HG03103 (cell line): ENCODE measurements around the gene ZNRD2.
"Not testable (repeated sequence)": the region's sequence is repeated elsewhere in the genome, so short reads cannot be mapped to it uniquely, and the experiment has no call there.

Source experiments
- ATAC-seq: cut with Tn5 transposase; IDR thresholded peaks from one replicate; pipeline ENCODE4 v1.9.1; 2021; ENCODE audit warnings: low read depth; ENCODE audit not compliant: unreplicated experiment

The ZNRD2 gene

GRCh38 chr11:65554057-65554818 lies 16.0 kb upstream of the ZNRD2 start:
- ATAC-seq, result no peak

- no peak for ATAC-seq
These were observed 15.3 kb upstream of the ZNRD2 start for GRCh38 chr11:65554842-65555430.

- no peak for ATAC-seq
These were observed 14.5 kb upstream of the ZNRD2 start for GRCh38 chr11:65555693-65556231.

- ATAC-seq, result no peak
These were observed 13.6 kb upstream of the ZNRD2 start for GRCh38 chr11:65556470-65557279.

GRCh38 chr11:65557280-65558001 lies 12.8 kb upstream of the ZNRD2 start:
- no peak for ATAC-seq

GRCh38 chr11:65558002-65558929 lies 12.0 kb upstream of the ZNRD2 start, which contains the start of gene LTBP3:
LTBP3 (minus strand) TSS chr11:65558359; CDS start chr11:65557959, 400 bp downstream.
- ATAC-seq, result no peak

GRCh38 chr11:65558930-65559509 lies 11.3 kb upstream of the ZNRD2 start:
- no peak for ATAC-seq

GRCh38 chr11:65559535-65559934 lies 10.7 kb upstream of the ZNRD2 start:
- no peak for ATAC-seq

DNA sequence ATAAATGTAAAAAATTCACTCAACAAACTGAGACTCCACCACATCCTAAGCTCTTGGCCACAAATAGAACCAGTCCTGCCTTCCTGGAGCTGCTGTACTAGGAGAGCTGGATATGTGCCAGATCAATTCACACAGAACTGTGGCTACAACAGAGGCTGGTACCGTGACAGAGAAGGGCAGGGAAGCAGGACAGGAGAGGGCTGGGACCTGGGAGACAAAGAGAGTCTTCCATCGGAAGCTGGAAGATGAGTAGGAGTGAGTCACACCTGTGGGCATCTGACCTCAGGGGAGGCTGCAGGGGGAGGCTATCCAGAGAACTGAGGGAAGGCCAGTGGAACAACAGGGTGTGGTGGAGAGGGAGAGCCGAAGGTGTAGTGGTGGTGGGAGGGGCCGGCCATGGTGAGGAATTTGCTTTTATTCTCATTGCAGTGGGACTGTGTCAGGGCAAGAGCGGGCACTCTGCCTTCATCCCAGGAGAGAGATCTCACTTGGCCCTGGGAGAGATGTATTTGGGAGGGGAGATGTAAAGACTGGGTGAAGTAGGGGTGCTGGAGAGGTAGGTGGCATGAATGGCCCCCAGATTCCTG lies 10.2 kb upstream of the ZNRD2 start:
- no peak for ATAC-seq

DNA sequence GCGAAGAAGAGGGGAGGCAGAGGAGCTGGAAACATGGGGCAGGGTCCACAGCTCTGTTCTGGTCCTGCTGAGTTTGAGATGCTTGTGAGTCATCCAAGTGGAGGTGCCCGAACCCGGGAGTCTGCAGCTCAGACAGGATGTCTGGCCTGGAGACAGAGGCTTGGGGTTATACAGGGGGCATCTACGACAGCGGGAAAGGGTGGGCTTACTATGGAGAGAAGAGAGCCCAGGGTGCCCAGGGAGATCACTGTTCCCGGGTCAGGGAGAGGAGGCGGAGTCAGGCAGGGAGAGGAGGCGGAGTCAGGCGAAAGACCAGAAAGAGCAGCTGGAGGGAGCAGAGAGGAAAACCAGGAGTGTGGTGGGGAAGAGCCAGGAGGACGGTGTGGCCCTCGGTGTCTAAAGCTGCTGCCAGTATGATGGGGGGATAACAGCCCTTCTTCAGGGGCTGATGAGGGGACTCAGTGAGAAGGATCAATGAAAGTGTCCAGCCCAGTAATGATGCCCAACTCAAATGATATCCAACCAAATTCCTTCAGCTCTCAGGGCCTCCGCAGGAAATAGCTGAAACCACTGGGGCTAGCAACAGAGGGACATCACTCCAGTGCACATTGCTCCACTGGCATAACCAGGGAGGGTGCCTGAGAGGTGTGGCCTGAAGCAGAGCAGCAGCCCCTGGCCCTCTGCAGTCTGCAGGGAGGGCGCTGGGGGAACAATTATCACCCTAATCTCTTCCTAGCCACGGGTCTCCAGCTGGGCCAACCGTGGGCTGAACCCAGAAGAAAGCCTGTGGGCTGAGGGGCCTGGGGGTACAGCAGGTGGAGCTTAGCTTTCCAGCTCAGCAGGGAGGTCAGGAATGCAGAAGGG lies 9.5 kb upstream of the ZNRD2 start:
- no peak for ATAC-seq

GRCh38 chr11:65562020-65562419 lies 8.3 kb upstream of the ZNRD2 start:
- no peak for ATAC-seq

DNA sequence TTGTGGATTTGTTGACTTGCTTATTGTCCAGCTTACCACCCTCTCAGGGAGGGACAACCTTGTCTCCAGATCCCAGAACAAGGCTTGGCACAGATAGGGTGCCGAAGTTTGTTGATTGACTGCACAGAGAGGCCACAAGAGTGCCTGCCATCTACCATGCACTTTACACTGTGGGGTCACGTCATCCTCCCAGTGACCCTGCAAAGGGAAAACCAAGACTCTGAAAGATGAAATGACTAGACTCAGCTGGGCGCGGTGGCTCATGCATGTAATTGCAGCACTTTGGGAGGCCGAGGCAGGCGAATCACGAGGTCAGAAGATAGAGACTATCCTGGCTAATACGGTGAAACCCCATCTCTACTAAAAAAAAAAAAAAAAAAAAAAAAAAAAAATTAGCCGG lies 7.5 kb upstream of the ZNRD2 start:
- ATAC-seq, result no peak

DNA sequence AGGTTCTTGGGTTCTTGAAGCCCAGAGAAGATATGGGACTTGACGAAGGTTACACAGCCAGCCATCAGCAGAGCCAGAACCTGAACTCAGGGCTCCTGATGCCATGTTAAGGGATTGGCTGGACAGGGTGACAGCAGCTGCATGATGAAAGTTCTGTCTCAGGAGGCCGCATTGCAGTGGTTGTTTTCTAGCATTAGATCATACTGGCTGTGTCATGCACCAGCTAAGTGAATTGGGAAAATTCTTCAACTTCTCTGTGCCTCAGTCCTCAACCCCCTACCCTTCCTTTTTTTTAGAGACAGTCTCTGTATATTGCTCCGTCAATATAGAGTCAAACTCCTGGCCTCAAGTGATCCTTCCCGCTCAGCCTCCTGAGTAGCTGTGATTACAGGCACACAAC lies 6.7 kb upstream of the ZNRD2 start:
- ATAC-seq, result no peak

- not testable (repeated sequence) for ATAC-seq
These were observed 5.3 kb upstream of the ZNRD2 start for GRCh38 chr11:65564879-65565559.

GRCh38 chr11:65565624-65566453 lies 4.4 kb upstream of the ZNRD2 start:
- ATAC-seq, result no peak
